HEK293 (cell line): ENCODE data around the gene NOA1.
"Not testable (repeated sequence)": the region's sequence is repeated elsewhere in the genome, so short reads cannot be mapped to it uniquely, and the experiment has no call there.

Experiments used
- CTCF ChIA-PET: fragments of 350-600 bp; formaldehyde crosslinking; extraction: SDS; loops from one replicate; lab custom pipeline; 2021; ENCODE audit warnings: antibody characterized with exemption; lab: Yijun Ruan, JAX
- POLR2A ChIA-PET: fragments of 300-600 bp; formaldehyde crosslinking; extraction: SDS; loops from one replicate; lab custom pipeline; 2020; ENCODE audit warnings: antibody characterized with exemption, inconsistent platforms; lab: Yijun Ruan, JAX
- H3K27ac ChIP-seq: fragments of 200-500 bp; sonication (Bioruptor generic); 2 replicates; pipeline ENCODE4 v1.5.1; 2014; ENCODE audit warnings: low read depth, low read length, control low read depth, inconsistent platforms; ENCODE audit errors: extremely low read depth
- H3K36me3 ChIP-seq, 2 experiments: fragments of 200-500 bp in 1 of 2; sonication (Bioruptor generic) in 1 of 2; 1 replicate in 1 of 2; 2 replicates in 1 of 2; pipeline ENCODE4 v1.5.1; 2014 to 2017; ENCODE audit warnings: inconsistent platforms in 2 of 2, low read length in 2 of 2; ENCODE audit not compliant: control insufficient read depth in 2 of 2, insufficient read depth in 1 of 2
- H3K4me1 ChIP-seq: fragments of 200-500 bp; sonication (Bioruptor generic); 2 replicates; pipeline ENCODE4 v1.5.1; 2014; ENCODE audit warnings: mild to moderate bottlenecking, low read length, inconsistent platforms; ENCODE audit not compliant: control insufficient read depth, insufficient read depth
- H3K4me3 ChIP-seq: 2 replicates; pipeline ENCODE4 v1.5.1; 2011; ENCODE audit warnings: low read depth, mild to moderate bottlenecking, control low read depth, low read length, moderate library complexity
- H3K9me3 ChIP-seq: fragments of 200-500 bp; sonication (Bioruptor generic); 2 replicates; pipeline ENCODE4 v1.5.1; 2014; ENCODE audit warnings: low read depth, low read length, inconsistent platforms; ENCODE audit not compliant: control insufficient read depth, insufficient read depth
- AEBP2 ChIP-seq: fragments of 450-650 bp; formaldehyde crosslinking; IDR thresholded peaks from 2 replicates; pipeline ENCODE4 v1.5.1; 2016; ENCODE audit warnings: missing biosample characterization, missing genetic modification characterization, borderline replicate concordance
- GLIS1 ChIP-seq: fragments of 450-650 bp; formaldehyde crosslinking; IDR thresholded peaks from 2 replicates; pipeline ENCODE4 v1.5.1; 2016; ENCODE audit warnings: missing biosample characterization, missing genetic modification characterization
- INSM2 ChIP-seq: fragments of 450-650 bp; formaldehyde crosslinking; IDR thresholded peaks from 2 replicates; pipeline ENCODE4 v1.5.1; 2016; ENCODE audit warnings: missing biosample characterization, missing genetic modification characterization
- KLF7 ChIP-seq: fragments of 450-650 bp; formaldehyde crosslinking; IDR thresholded peaks from 2 replicates; pipeline ENCODE4 v1.5.1; 2016; ENCODE audit warnings: missing biosample characterization, missing genetic modification characterization, borderline replicate concordance
- OSR2 ChIP-seq: fragments of 450-650 bp; formaldehyde crosslinking; IDR thresholded peaks from 2 replicates; pipeline ENCODE4 v1.5.1; 2016; ENCODE audit warnings: missing biosample characterization, missing genetic modification characterization
- PRDM1 ChIP-seq: fragments of 450-650 bp; formaldehyde crosslinking; IDR thresholded peaks from 2 replicates; pipeline ENCODE4; 2016; ENCODE audit warnings: missing biosample characterization, missing genetic modification characterization
- SP7 ChIP-seq: fragments of 450-650 bp; formaldehyde crosslinking; IDR thresholded peaks from 2 replicates; pipeline ENCODE4 v1.5.1; 2016; ENCODE audit warnings: missing biosample characterization, missing genetic modification characterization
- ZBTB10 ChIP-seq: fragments of 450-650 bp; formaldehyde crosslinking; IDR thresholded peaks from 2 replicates; pipeline ENCODE4 v1.5.1; 2016; ENCODE audit warnings: missing biosample characterization, missing genetic modification characterization
- ZNF248 ChIP-seq: fragments of 450-650 bp; formaldehyde crosslinking; IDR thresholded peaks from 2 replicates; pipeline ENCODE4 v1.5.1; 2017; ENCODE audit warnings: missing biosample characterization, missing genetic modification characterization
- ZNF274 ChIP-seq, 2 experiments: fragments of 200-500 bp in 1 of 2; fragments of 450-650 bp in 1 of 2; sonication (Bioruptor generic) in 1 of 2; formaldehyde crosslinking in 1 of 2; IDR thresholded peaks; 2 replicates each; pipeline versions ENCODE4 v1.5.1 to v1.6.1; 2014 to 2016; ENCODE audit warnings: borderline replicate concordance in 1 of 2, inconsistent platforms in 1 of 2, low read length in 1 of 2, missing biosample characterization in 1 of 2, missing genetic modification characterization in 1 of 2
- ZNF362 ChIP-seq: fragments of 450-650 bp; formaldehyde crosslinking; IDR thresholded peaks from 2 replicates; pipeline ENCODE4 v1.5.1; 2016; ENCODE audit warnings: missing biosample characterization, missing genetic modification characterization
- ZNF549 ChIP-seq: fragments of 450-650 bp; IDR thresholded peaks from 2 replicates; pipeline ENCODE4 v1.5.1; 2018; ENCODE audit warnings: missing biosample characterization, missing genetic modification characterization, mild to moderate bottlenecking, inconsistent platforms, moderate library complexity
- ZNF621 ChIP-seq: fragments of 450-650 bp; formaldehyde crosslinking; IDR thresholded peaks from 2 replicates; pipeline ENCODE4 v1.5.1; 2017; ENCODE audit warnings: missing biosample characterization, missing genetic modification characterization
- ZNF658 ChIP-seq: fragments of 450-650 bp; formaldehyde crosslinking; IDR thresholded peaks from 2 replicates; pipeline ENCODE4; 2016; ENCODE audit warnings: missing biosample characterization, missing genetic modification characterization
- ZNF660 ChIP-seq: fragments of 450-650 bp; IDR thresholded peaks from 2 replicates; pipeline ENCODE4 v1.5.1; 2018; ENCODE audit warnings: missing biosample characterization, mild to moderate bottlenecking, missing genetic modification characterization
- ZNF664 ChIP-seq: fragments of 450-650 bp; formaldehyde crosslinking; IDR thresholded peaks from 2 replicates; pipeline ENCODE4 v1.5.1; 2016; ENCODE audit warnings: missing biosample characterization, missing genetic modification characterization
- ZNF792 ChIP-seq: fragments of 450-650 bp; formaldehyde crosslinking; IDR thresholded peaks from 2 replicates; pipeline ENCODE4 v1.5.1; 2016; ENCODE audit warnings: missing biosample characterization, missing genetic modification characterization
- ZNF830 ChIP-seq: fragments of 450-650 bp; IDR thresholded peaks from 2 replicates; pipeline ENCODE4 v1.5.0; 2018; ENCODE audit warnings: missing biosample characterization, missing genetic modification characterization, low read depth, mild to moderate bottlenecking, moderate library complexity
- TF ChIP-seq, protein P1 (sequence below): fragments of 450-650 bp; formaldehyde crosslinking; IDR thresholded peaks from 2 replicates; pipeline ENCODE4 v1.5.1; 2016; ENCODE audit warnings: missing biosample characterization, missing genetic modification characterization
- TF ChIP-seq, protein P2 (sequence below): fragments of 450-650 bp; formaldehyde crosslinking; IDR thresholded peaks from 2 replicates; pipeline ENCODE4 v1.5.1; 2016; ENCODE audit warnings: missing biosample characterization, missing genetic modification characterization

The NOA1 gene

DNA sequence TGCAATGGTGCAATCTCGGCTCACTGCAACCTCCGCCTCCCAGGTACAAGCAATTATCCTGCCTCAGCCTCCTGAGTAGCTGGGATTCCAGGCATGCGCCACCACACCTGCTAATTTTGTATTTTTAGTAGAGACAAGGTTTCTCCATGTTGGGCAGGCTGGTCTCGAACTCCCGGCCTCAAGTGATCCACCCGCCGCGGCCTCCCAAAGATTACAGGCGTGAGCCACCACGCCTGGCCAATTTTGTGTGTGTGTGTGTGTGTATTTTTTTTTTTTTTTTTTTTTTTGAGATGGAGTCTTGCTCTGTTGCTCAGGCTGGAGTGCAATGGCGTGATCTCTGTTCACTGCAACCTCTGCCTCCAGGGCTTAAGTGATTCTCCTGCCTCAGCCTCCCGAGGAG lies 62.4 kb downstream of the NOA1 start:
- H3K4me1 ChIP-seq, POLR2A ChIA-PET, H3K27ac ChIP-seq, H3K9me3 ChIP-seq, H3K4me3 ChIP-seq: not testable (repeated sequence)
- H3K36me3 ChIP-seq = peaks cover 0 to 12% of the 10 kb centered on the region in 2 experiments; a peak in 2 of 3 replicates
- CTCF ChIA-PET = interaction anchor here (1.0 kb wide), 1 partner anchor 265 kb away, joined by 3 read pairs; no protein-coding TSS in a partner anchor
- TF ChIP-seq ZNF362 = peak; percentile 53; the same call in 1 of the 2 replicates

DNA sequence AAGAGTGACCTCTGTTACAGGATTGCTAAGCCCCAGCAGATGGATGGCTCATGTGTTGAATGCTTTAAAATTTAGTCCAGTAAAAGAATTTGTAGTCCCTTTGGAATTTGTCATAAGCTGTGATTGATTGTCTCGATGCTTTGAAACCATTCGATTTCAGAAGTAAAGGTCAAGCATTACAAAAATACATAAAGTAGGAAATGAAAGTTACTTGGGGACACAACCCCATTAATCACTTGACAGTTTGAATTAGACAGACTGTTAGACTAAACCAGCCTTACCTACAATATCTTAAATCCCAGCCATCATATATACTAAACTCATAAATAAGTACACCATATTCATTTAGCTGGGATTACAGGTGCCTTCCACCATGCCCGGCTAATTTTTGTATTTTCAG lies 63.1 kb downstream of the NOA1 start:
- ChIA-PET CTCF (interaction anchor here (1.0 kb wide), 1 partner anchor 264 kb away, joined by 3 read pairs; no protein-coding TSS in a partner anchor), POLR2A (no interaction called here)
- Histone ChIP-seq H3K4me1 (0 out of 2 replicates have a peak, but pooled peaks cover 3% of the 10 kb centered on the region), H3K36me3 (peaks cover 0 to 11% of the 10 kb centered on the region in 2 experiments; a peak in 2 of 3 replicates), H3K9me3 (no peaks in the 10 kb centered on the region), H3K4me3 (no peak overlapping the region), H3K27ac (no peak overlapping the region)
- TF ChIP-seq ZNF660 (tag by site-specific recombination) = no peak
- no peak for TF ChIP-seq ZNF549 (tag by site-specific recombination)
- no peak for TF ChIP-seq KLF7
- no peak for TF ChIP-seq ZNF621
- TF ChIP-seq GLIS1 = no peak
- no peak for TF ChIP-seq ZNF248 (tag by site-specific recombination)
- no peak for TF ChIP-seq ZNF830 (tag by site-specific recombination)
- TF ChIP-seq SP7 (tag by site-specific recombination) = no peak
- TF ChIP-seq, protein P1, sequence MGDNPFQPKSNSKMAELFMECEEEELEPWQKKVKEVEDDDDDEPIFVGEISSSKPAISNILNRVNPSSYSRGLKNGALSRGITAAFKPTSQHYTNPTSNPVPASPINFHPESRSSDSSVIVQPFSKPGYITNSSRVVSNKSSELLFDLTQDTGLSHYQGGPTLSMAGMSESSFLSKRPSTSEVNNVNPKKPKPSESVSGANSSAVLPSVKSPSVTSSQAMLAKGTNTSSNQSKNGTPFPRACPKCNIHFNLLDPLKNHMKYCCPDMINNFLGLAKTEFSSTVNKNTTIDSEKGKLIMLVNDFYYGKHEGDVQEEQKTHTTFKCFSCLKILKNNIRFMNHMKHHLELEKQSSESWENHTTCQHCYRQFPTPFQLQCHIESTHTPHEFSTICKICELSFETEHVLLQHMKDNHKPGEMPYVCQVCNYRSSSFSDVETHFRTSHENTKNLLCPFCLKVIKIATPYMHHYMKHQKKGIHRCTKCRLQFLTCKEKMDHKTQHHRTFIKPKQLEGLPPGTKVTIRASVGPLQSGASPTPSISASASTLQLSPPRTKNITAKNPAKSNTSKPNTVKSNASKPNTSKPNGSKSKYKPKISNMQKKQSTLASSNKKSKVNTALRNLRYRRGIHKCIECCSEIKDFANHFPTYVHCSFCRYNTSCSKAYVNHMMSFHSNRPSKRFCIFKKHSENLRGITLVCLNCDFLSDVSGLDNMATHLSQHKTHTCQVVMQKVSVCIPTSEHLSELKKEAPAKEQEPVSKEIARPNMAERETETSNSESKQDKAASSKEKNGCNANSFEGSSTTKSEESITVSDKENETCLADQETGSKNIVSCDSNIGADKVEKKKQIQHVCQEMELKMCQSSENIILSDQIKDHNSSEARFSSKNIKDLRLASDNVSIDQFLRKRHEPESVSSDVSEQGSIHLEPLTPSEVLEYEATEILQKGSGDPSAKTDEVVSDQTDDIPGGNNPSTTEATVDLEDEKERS = no peak
- no peak for TF ChIP-seq ZNF658 (tag by site-specific recombination)
- TF ChIP-seq, protein P2, sequence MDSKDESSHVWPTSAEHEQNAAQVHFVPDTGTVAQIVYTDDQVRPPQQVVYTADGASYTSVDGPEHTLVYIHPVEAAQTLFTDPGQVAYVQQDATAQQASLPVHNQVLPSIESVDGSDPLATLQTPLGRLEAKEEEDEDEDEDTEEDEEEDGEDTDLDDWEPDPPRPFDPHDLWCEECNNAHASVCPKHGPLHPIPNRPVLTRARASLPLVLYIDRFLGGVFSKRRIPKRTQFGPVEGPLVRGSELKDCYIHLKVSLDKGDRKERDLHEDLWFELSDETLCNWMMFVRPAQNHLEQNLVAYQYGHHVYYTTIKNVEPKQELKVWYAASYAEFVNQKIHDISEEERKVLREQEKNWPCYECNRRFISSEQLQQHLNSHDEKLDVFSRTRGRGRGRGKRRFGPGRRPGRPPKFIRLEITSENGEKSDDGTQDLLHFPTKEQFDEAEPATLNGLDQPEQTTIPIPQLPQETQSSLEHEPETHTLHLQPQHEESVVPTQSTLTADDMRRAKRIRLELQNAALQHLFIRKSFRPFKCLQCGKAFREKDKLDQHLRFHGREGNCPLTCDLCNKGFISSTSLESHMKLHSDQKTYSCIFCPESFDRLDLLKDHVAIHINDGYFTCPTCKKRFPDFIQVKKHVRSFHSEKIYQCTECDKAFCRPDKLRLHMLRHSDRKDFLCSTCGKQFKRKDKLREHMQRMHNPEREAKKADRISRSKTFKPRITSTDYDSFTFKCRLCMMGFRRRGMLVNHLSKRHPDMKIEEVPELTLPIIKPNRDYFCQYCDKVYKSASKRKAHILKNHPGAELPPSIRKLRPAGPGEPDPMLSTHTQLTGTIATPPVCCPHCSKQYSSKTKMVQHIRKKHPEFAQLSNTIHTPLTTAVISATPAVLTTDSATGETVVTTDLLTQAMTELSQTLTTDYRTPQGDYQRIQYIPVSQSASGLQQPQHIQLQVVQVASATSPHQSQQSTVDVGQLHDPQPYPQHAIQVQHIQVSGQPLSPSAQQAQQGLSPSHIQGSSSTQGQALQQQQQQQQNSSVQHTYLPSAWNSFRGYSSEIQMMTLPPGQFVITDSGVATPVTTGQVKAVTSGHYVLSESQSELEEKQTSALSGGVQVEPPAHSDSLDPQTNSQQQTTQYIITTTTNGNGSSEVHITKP = no peak
- no peak for TF ChIP-seq ZNF274 (IDR thresholded peaks at IDR 0.05; ENCODE audit: low read length)
- no peak for TF ChIP-seq ZNF274 (tag by site-specific recombination; IDR thresholded peaks at IDR 0.05; ENCODE audit: borderline replicate concordance)
- TF ChIP-seq ZBTB10 = no peak
- no peak for TF ChIP-seq ZNF664 (tag by site-specific recombination)
- no peak for TF ChIP-seq INSM2 (tag by site-specific recombination)
- no peak for TF ChIP-seq PRDM1
- no peak for TF ChIP-seq ZNF792
- no peak for TF ChIP-seq AEBP2
- no peak for TF ChIP-seq OSR2 (tag by site-specific recombination)
